HG03558 (cell line): Measurements from ENCODE around the gene SH3BP2.

ENCODE experiments used
- ATAC-seq: cut with Tn5 transposase; IDR thresholded peaks from one replicate; pipeline ENCODE4 v1.9.1; 2021; ENCODE audit warnings: moderate number of reproducible peaks; ENCODE audit not compliant: unreplicated experiment; ENCODE audit errors: extremely low read depth

Gene SH3BP2

GRCh38 chr4:2868877-2869487 lies 76.1 kb downstream of the SH3BP2 start:
- ATAC-seq = no peak

GRCh38 chr4:2869659-2870058 lies 76.8 kb downstream of the SH3BP2 start:
- no peak for ATAC-seq

- no peak for ATAC-seq
Observed at GRCh38 chr4:2870082-2870481, 77.2 kb downstream of the SH3BP2 start.

- ATAC-seq = no peak
Observed at GRCh38 chr4:2871466-2871865, 78.6 kb downstream of the SH3BP2 start.

- ATAC-seq = no peak
Observed at GRCh38 chr4:2871911-2872310, 79.0 kb downstream of the SH3BP2 start.

- no peak for ATAC-seq
Observed at GRCh38 chr4:2873329-2873728, 80.4 kb downstream of the SH3BP2 start.

- ATAC-seq = no peak
Observed at GRCh38 chr4:2874861-2875260, 82.0 kb downstream of the SH3BP2 start.

- ATAC-seq = no peak
Observed at GRCh38 chr4:2875556-2875955, 82.7 kb downstream of the SH3BP2 start.

GRCh38 chr4:2878346-2878745 lies 85.5 kb downstream of the SH3BP2 start:
- no peak for ATAC-seq

- no peak for ATAC-seq
Observed at GRCh38 chr4:2879026-2879425, 86.1 kb downstream of the SH3BP2 start.

- no peak for ATAC-seq
Observed at GRCh38 chr4:2881431-2881830, 88.5 kb downstream of the SH3BP2 start.

- no peak for ATAC-seq
Observed at GRCh38 chr4:2882341-2882740, 89.5 kb downstream of the SH3BP2 start.

GRCh38 chr4:2886161-2886560 lies 93.3 kb downstream of the SH3BP2 start:
- no peak for ATAC-seq

GRCh38 chr4:2886622-2887021 lies 93.7 kb downstream of the SH3BP2 start:
- no peak for ATAC-seq

- ATAC-seq = no peak
Observed at GRCh38 chr4:2887343-2887742, 94.5 kb downstream of the SH3BP2 start.

- ATAC-seq = no peak
Observed at GRCh38 chr4:2888886-2889285, 96.0 kb downstream of the SH3BP2 start.
